GM21825 (cell line): ENCODE results near the gene BMP2.

Source experiments
- ATAC-seq: cut with Tn5 transposase; IDR thresholded peaks from one replicate; pipeline ENCODE4 v1.9.1; 2021; ENCODE audit warnings: mild to moderate bottlenecking, moderate library complexity; ENCODE audit not compliant: unreplicated experiment

Gene BMP2

GRCh38 chr20:6767536-6768227 is at the start of gene BMP2:
BMP2 (plus strand) TSS chr20:6767686; CDS start chr20:6770127, 2,441 bp downstream.
- peak; percentile 60 for ATAC-seq

DNA sequence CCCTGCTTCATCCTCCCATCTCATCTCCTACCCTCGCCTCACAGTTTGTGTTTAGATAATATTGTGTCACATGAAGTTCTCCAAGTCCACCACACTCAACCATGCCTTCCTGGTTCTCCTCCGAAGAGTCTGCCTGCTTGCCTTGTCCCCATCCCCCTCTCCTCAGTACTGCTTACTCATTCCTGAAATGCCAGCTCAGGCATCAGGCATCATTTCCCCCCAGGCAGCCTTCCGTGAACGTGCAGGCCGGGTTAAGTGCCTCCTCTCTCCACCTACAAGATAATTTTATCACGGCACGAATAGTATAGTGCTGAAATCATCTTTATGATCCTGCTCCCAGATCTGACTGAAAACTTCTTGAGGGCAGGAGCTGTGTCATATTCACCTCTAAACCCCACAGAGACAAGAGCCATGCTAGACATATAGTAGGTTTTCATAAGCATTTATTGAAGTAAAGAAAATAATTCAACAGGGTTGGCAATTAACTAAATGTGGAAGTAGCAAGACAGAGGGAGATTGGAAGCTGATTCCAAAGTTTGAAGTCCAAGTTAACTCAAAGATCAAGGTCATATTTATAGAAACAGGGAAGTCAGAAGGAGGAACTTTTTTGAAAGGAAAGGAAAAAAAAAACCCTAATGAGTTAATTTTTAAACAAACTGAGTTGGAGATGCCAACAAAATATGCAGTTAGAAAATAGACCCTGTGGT is 48.7 kb upstream of the BMP2 start:
- ATAC-seq, result no peak

GRCh38 chr20:6719369-6719721 is 48.1 kb upstream of the BMP2 start:
- no peak for ATAC-seq

DNA sequence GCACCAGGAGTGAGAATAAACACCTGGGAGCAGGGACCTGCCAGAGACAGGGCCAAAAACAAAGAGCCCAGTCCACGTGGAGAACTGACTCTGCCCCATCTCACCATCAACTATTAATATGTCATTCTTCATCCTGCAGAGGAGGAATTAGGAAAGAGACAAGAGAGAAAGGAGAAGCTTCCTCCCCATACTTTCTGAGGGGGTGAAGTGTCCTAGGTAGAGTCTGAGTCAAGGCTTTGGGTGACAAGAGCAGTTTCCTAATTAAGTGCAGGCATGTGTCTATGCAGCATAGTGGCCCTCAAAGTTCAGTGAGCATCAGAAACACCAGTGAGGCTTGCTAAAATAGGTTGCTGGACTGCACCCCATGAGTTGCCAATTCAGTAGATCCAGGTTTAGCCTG is 40.7 kb upstream of the BMP2 start:
- ATAC-seq, result no peak

DNA sequence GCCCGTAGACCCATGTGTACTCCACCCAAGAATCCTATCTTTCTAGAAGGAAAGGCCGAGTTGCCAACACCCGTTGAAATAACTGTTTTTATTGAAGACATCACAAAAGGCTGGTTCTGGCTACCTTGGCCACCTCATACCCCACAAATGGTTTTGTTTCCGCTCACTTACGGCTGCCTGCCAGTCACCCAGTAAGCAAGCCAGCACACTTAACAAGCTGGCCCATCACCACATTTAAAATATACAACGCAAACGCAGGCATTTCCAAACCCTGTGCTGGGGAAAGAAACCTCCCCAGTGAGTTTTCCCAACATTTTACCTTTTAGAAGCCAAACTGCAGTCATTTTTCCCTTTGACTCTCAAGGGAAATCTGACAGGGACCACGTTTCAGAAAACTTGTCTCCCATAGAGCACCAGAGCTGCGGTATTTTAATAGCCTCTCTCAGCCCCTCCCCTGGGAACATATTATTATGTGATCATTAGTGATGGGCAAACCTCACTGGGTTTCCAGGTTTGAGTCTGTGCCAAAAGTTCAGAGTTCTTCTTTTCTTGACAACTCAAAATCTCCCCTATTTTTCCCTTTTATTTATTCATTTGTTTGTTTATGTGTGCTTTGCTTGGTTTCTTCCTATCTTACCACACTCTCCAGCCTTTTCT is 36.7 kb upstream of the BMP2 start:
- no peak for ATAC-seq

- no peak for ATAC-seq
These were observed 35.5 kb upstream of the BMP2 start for GRCh38 chr20:6732001-6732447.

DNA sequence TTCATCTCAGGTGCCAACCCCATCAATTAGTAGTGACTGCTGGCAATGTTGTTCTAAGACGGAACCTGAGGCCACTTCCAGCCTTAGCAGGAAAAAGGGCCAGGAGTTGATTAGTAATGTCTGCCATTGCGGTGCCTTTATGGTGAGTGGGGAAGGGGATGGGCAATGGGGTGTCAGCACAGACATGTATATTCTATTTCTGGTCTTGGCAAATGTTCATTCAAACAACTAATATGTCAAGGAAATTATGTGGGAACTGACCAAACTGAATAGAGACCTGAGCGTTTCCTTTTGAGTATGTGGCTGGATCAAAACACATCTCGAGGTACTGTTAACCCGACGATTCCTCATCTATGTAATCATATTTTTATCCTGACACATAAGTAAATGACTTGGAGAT is 34.6 kb upstream of the BMP2 start:
- no peak for ATAC-seq

DNA sequence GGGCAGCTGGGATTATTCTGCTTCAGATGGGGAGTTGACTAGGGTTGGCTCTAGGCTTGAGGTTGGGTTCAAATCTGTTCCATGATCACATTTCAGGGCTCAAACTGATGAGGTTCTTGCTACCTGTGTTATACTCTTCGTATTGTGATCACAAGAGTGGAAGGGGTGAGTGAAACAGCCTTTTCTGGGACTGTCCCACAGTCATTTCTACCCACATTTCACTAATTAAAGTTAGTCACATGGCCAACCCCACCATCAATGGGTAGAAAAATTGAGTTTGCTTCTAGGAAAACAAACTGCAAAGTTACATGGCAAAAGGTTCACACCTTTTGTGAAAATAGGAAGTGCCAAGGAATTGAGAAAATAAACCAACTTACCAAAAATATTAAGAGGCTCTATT is 33.5 kb upstream of the BMP2 start:
- no peak for ATAC-seq

GRCh38 chr20:6735942-6736845 is 31.3 kb upstream of the BMP2 start:
- ATAC-seq, result no peak

GRCh38 chr20:6739406-6739805 is 28.1 kb upstream of the BMP2 start:
- ATAC-seq, result no peak

- ATAC-seq, result no peak
These were observed 27.4 kb upstream of the BMP2 start for GRCh38 chr20:6740096-6740495.

GRCh38 chr20:6744180-6744579 is 23.3 kb upstream of the BMP2 start:
- no peak for ATAC-seq

GRCh38 chr20:6744805-6745204 is 22.7 kb upstream of the BMP2 start:
- no peak for ATAC-seq

GRCh38 chr20:6746901-6747609 is 20.4 kb upstream of the BMP2 start:
- ATAC-seq, result no peak

DNA sequence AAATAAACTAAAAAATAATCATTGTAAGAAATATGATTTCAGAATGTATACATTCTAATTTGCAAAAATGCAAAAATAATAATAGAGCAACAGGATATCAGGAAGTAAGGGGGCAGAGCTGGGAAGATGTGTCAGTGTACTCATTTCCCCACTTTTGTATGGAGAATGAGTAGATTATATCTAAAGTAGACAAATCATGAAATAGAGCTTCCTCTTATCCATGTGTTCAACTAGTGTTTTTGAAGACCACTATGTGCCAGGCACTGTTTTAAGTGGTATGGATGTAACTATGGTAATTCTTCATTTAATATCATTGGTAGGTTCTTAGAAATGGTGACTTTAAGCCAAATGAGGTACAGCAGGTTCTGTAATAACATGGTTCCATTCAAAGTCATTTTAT is 17.0 kb upstream of the BMP2 start:
- no peak for ATAC-seq

DNA sequence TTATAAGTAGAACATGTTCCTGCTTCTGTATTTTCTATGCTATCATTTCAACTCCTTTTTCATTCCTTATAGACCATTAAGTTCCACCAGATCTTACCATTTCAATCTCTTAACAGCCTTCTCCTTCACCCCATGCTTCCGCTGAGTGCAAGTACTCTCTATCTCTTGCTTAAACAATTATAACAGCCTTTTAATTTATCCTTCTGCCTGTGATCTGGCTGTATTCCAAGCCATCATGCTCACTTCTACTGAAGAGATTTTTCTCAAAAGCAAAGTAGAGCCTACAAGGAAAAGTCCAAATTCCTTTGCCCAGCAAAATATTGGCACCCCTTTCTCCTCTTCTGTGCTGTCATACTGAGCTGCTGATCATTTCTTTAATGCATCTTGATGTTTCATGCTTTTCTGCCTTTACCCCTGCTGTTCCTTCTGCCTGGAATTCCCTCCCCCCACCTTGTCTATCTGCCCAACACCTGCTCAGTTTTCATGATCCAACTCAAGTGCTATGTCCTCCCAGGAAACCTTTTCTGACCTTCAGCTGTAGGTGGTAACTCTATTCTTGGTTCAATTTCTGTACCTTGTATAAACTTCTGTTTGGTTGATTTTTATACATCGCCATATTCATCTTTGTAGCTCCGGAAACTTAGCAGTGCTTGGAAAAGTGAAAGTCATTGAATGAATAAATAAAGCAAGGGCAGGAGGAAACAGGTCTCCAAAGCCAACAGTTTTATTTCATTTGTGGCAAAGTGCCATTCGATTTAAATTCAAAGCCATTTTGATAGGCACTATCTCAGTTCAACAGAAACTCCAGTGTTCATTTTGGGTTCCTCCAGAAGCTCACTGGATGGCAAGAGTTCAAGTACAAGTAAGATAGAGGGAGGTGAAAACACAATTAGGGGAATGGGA is 10.5 kb upstream of the BMP2 start:
- ATAC-seq, result no peak

GRCh38 chr20:6764619-6765018 is 2.9 kb upstream of the BMP2 start:
- ATAC-seq, result no peak

GRCh38 chr20:6765469-6766058 is 1.9 kb upstream of the BMP2 start:
- ATAC-seq, result no peak

- no peak for ATAC-seq
These were observed 1.1 kb upstream of the BMP2 start for GRCh38 chr20:6766433-6766832.
